HepG2 (cell line): ENCODE data around the gene NCF2. TPM values are rescaled to one million over a fixed set of nuclear protein-coding genes. Genes with fewer than 3 reads are reported as not detected.
A peak's percentile ranks its signal among the peaks of the same experiment; 100 is the strongest.

Source experiments
- ATAC-seq: fragments of 200-7000 bp; cut with Tn5 transposase; 3 replicates; pipeline ENCODE4 v1.9.1; 2020; ENCODE audit warnings: mild to moderate bottlenecking, moderate library complexity
- BruUV-seq: library from RNA; stranded (reverse); fragments of 400-500 nt; replicated peaks from 2 replicates; lab custom pipeline; 2021; lab: Mats Ljungman, UMichigan
- CTCF ChIA-PET: fragments of 300-600 bp; formaldehyde crosslinking; extraction: SDS; loops from one replicate; lab custom pipeline; 2021; ENCODE audit warnings: low total read pairs, inconsistent platforms, low intra/inter-chr PET ratio; lab: Yijun Ruan, JAX
- POLR2A ChIA-PET: fragments of 350-600 bp; sonication (Branson Sonifier 250); formaldehyde crosslinking; loops from one replicate; lab custom pipeline; 2020; ENCODE audit warnings: antibody characterized with exemption, inconsistent platforms; lab: Yijun Ruan, JAX
- DNase-seq: peaks from one replicate; pipeline ENCODE4 v3.0.0-alpha.2; 2015; ENCODE audit warnings: low spot score
- FAIRE-seq: peaks from 3 replicates; lab custom pipeline; 2011; peaks lifted over from hg19 to GRCh38; lab: Jason Lieb, UNC
- H2AFZ ChIP-seq: one replicate; pipeline ENCODE4 v1.6.1; 2011; ENCODE audit warnings: low read length, inconsistent platforms
- H3K27ac ChIP-seq: fragments of 300-600 bp; 3 replicates; pipeline ENCODE4 v1.8.0; 2011; ENCODE audit warnings: mixed run types, mild to moderate bottlenecking, mixed read lengths, low read length, inconsistent platforms; ENCODE audit not compliant: insufficient read depth; ENCODE audit errors: extremely low read length
- H3K27me3 ChIP-seq, 2 experiments: fragments of 200-600 bp in 1 of 2; 2 replicates in 1 of 2; 3 replicates in 1 of 2; pipeline versions ENCODE4 v1.6.0 to v1.8.0; 2011; ENCODE audit warnings: low read length in 2 of 2, mild to moderate bottlenecking in 2 of 2, moderate library complexity in 2 of 2, inconsistent platforms in 1 of 2; ENCODE audit not compliant: insufficient read depth in 2 of 2, control insufficient read depth in 1 of 2
- H3K36me3 ChIP-seq, 2 experiments: fragments of 200-600 bp in 1 of 2; replicated peaks in 1 of 2; 2 replicates in 1 of 2; 3 replicates in 1 of 2; pipeline versions ENCODE4 v1.5.1 to v1.8.0; 2011; ENCODE audit warnings: low read length in 2 of 2, inconsistent platforms in 1 of 2; ENCODE audit not compliant: insufficient read depth in 2 of 2, control insufficient read depth in 1 of 2
- H3K4me1 ChIP-seq: 2 replicates; pipeline ENCODE4 v1.5.1; 2012; ENCODE audit warnings: low read length, inconsistent platforms; ENCODE audit not compliant: insufficient read depth
- H3K4me2 ChIP-seq: 2 replicates; pipeline ENCODE4 v1.6.0; 2011; ENCODE audit warnings: low read depth, low read length, inconsistent platforms
- H3K4me3 ChIP-seq, 3 experiments: fragments of 200-600 bp in 1 of 3; sonication (generic), shearing (Covaris generic) in 1 of 3; replicated peaks in 1 of 3; 2 replicates each; pipeline ENCODE4 v1.5.1; 2011 to 2016; ENCODE audit warnings: low read length in 3 of 3, inconsistent platforms in 2 of 3, low read depth in 2 of 3, mild to moderate bottlenecking in 2 of 3, control low read depth in 1 of 3, mixed read lengths in 1 of 3; ENCODE audit not compliant: insufficient read depth in 1 of 3
- H3K79me2 ChIP-seq: one replicate; pipeline ENCODE4 v1.6.1; 2011; ENCODE audit warnings: low read length, inconsistent platforms; ENCODE audit not compliant: insufficient read depth
- H3K9ac ChIP-seq: 2 replicates; pipeline ENCODE4 v1.6.0; 2011; ENCODE audit warnings: mild to moderate bottlenecking, low read depth, low read length, inconsistent platforms; ENCODE audit not compliant: insufficient read depth
- H3K9me3 ChIP-seq: 2 replicates; pipeline ENCODE4 v1.5.1; 2012; ENCODE audit warnings: mild to moderate bottlenecking, low read length
- H4K20me1 ChIP-seq: 2 replicates; pipeline ENCODE4 v1.6.0; 2011; ENCODE audit warnings: inconsistent platforms, mild to moderate bottlenecking, low read length, moderate library complexity; ENCODE audit not compliant: insufficient read depth
- BRCA1 ChIP-seq: sonication (generic); formaldehyde crosslinking; IDR thresholded peaks from 2 replicates; pipeline ENCODE4 v1.4.0; 2020; ENCODE audit warnings: missing genetic modification reagents
- CCDC6 ChIP-seq: sonication (generic); formaldehyde crosslinking; IDR thresholded peaks from 2 replicates; pipeline ENCODE4 v1.8.1; 2022; ENCODE audit warnings: mild to moderate bottlenecking, missing genetic modification reagents, moderate library complexity
- EED ChIP-seq: sonication (generic); formaldehyde crosslinking; IDR thresholded peaks from 2 replicates; pipeline ENCODE4 v1.5.0; 2020; ENCODE audit warnings: mild to moderate bottlenecking, missing genetic modification reagents
- ISL2 ChIP-seq: sonication (generic); formaldehyde crosslinking; IDR thresholded peaks from 2 replicates; pipeline ENCODE4 v1.5.0; 2020; ENCODE audit warnings: missing genetic modification reagents
- JARID2 ChIP-seq: sonication (generic); formaldehyde crosslinking; IDR thresholded peaks from 2 replicates; pipeline ENCODE4 v1.8.1; 2023; ENCODE audit warnings: missing genetic modification reagents, inconsistent platforms; ENCODE audit not compliant: insufficient replicate concordance
- JUN ChIP-seq: sonication (generic); formaldehyde crosslinking; IDR thresholded peaks from 2 replicates; pipeline ENCODE4 v1.4.0; 2020; ENCODE audit warnings: mild to moderate bottlenecking, missing genetic modification reagents
- RFX1 ChIP-seq: fragments of 450-650 bp; IDR thresholded peaks from 2 replicates; pipeline ENCODE4 v1.6.1; 2017
- STAT5B ChIP-seq: sonication (generic); formaldehyde crosslinking; IDR thresholded peaks from 2 replicates; pipeline ENCODE4 v1.4.0; 2020; ENCODE audit warnings: missing genetic modification reagents
- TRIM24 ChIP-seq: sonication (generic); formaldehyde crosslinking; IDR thresholded peaks from 2 replicates; pipeline ENCODE4 v1.8.0; 2022; ENCODE audit warnings: mild to moderate bottlenecking, missing genetic modification reagents
- ZNF263 ChIP-seq: sonication (generic); formaldehyde crosslinking; IDR thresholded peaks from 2 replicates; pipeline ENCODE4 v1.4.0; 2020; ENCODE audit warnings: missing genetic modification reagents
- ZNF264 ChIP-seq: sonication (generic); formaldehyde crosslinking; IDR thresholded peaks from 2 replicates; pipeline ENCODE4 v1.4.0; 2020; ENCODE audit warnings: missing genetic modification reagents
- ZNF747 ChIP-seq: sonication (generic); formaldehyde crosslinking; IDR thresholded peaks from 2 replicates; pipeline ENCODE4 v1.8.1; 2023; ENCODE audit warnings: missing genetic modification reagents, mild to moderate bottlenecking, borderline replicate concordance
- WGBS: methylation state at CpG from one replicate; pipeline ENCODE4 v1.1.6; 2017; ENCODE audit warnings: low lambda C conversion rate; 5-methylcytosine and 5-hydroxymethylcytosine counted together
- in situ Hi-C: cut with HindIII; loops from 2 replicates; pipeline ENCODE4 v1.10.0; 2017; ENCODE audit warnings: low pct_unique_long_range_greater_than_20kb; ENCODE audit not compliant: extremely low pct_ligation_motif_present
- intact Hi-C: fragments of 100-400 bp; cut with micrococcal nuclease; formaldehyde crosslinking; loops from one replicate; pipeline ENCODE4 v1.10.0; 2022; ENCODE audit not compliant: unreplicated experiment
- polyA plus RNA-seq, 8 experiments: library from polyadenylated mRNA; depleted of rRNA in 3 of 8; stranded (reverse) in 7 of 8; unstranded in 1 of 8; fragments of >200 nt; fragmentation: Illumina TruSeq in 4 of 8; extraction: Trizol in 4 of 8; gene quantifications; 2 replicates each; pipeline versions ENCODE4 v1.2.1 to v1.2.3, GENCODE V29; 2011 to 2016; ENCODE audit warnings: low read depth in 4 of 8, missing spikeins in 1 of 8, mixed read lengths in 1 of 8; ENCODE audit not compliant: insufficient read depth in 1 of 8
- total RNA-seq, 5 experiments: library from RNA; depleted of rRNA; stranded (reverse); fragments of >200 nt; fragmentation: Illumina TruSeq; extraction: Trizol; gene quantifications; 2 replicates each; pipeline ENCODE4 v1.2.3, GENCODE V29; 2016; ENCODE audit warnings: low read depth in 1 of 5
- TF ChIP-seq, protein P1 (sequence below): IDR thresholded peaks from 2 replicates; pipeline ENCODE4 v1.6.1; 2016; ENCODE audit warnings: low read depth, borderline replicate concordance
- TF ChIP-seq, protein P2 (sequence below): IDR thresholded peaks from 2 replicates; pipeline ENCODE4 v1.6.1; 2016; ENCODE audit warnings: missing biosample characterization, missing genetic modification reagents, low read depth
- TF ChIP-seq, protein P3 (sequence below): sonication (generic); formaldehyde crosslinking; IDR thresholded peaks from 2 replicates; pipeline ENCODE4 v1.4.0; 2020; ENCODE audit warnings: missing genetic modification reagents

Gene NCF2
- total and polyA plus RNA-seq, 2 of the 13 experiments (the other 11 are each of a cell fraction or from before 2014, with no cell fraction given), result 0.18 to 0.46 TPM

DNA sequence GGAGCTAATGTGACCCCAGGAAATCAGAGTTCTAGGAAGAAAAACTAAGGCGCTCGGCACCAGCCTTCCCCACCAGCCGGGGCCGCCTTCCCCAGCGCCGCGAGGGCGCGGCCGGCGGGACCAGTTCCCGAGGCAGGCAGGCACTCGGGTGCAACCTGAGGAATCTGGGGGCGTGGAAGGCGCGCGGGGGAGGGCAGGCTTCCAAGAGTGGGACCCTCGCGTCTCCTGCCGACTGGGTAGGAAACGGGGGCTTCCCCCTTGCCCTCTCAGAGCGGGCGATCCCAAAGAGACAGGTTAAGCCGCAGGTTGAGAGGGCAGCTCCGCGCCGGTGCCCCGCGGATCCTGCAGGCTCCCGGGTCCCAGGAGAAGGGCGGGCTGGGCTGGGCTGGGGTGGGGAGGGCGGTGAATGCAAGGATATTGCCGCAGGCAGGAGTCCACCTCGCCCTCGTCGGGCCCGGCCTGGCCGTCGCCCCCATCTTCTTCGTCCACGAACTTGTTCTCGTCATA lies 44.9 kb upstream of the NCF2 start:
- WGBS, result 0% methylated on average over 18 of the region's 42 CpGs
- peak overlapping the region; percentile 91 for H3K9ac ChIP-seq
- CTCF ChIA-PET, result no interaction called here
- peaks cover 3 to 6% of the 10 kb centered on the region in 2 experiments; a peak in 4 of 5 replicates for H3K36me3 ChIP-seq
- H3K4me1 ChIP-seq, result peaks cover 69% of the 10 kb centered on the region
- BruUV-seq, result no TSS peak
- ATAC-seq, result peak; percentile 48
- DNase-seq, result no peak
- H3K4me3 ChIP-seq, result peak overlapping the region; percentile 89 to 97 (median 91)
- H3K9me3 ChIP-seq, result no peaks in the 10 kb centered on the region
- peak overlapping the region; percentile 84 for H3K27ac ChIP-seq
- H3K4me2 ChIP-seq, result peak overlapping the region; percentile 70
- H4K20me1 ChIP-seq, result peaks cover 2% of the 10 kb centered on the region; the same call in 1 of the 2 replicates
- H3K27me3 ChIP-seq, result no peaks in the 10 kb centered on the region
- H3K79me2 ChIP-seq, result peaks cover 43% of the 10 kb centered on the region
- POLR2A ChIA-PET, result interaction anchor here (0.6 kb wide), 1 partner anchor 164 kb away, joined by 5 read pairs; no protein-coding TSS in a partner anchor
- in situ Hi-C loops, result no loop called here
- H2AFZ ChIP-seq, result no peak overlapping the region
- no peak for FAIRE-seq
- intact Hi-C loops, result loop anchor here (5.0 to 10.0 kb wide), 4 partner anchors 50 to 282 kb away; partner anchors contain the start of gene SMG7
- TF ChIP-seq ZNF264 (CRISPR knock-in tag) (peak; percentile 74; the same call in 1 of the 2 replicates), STAT5B (CRISPR knock-in tag) (no peak), ZNF263 (CRISPR knock-in tag) (0 out of 2 replicates have a peak, but pooled peaks have one; percentile 47), JARID2 (CRISPR knock-in tag) (no peak), RFX1 (no peak), BRCA1 (CRISPR knock-in tag) (no peak), TRIM24 (CRISPR knock-in tag) (no peak), EED (peak; percentile 84; the same call in 1 of the 2 replicates), JUN (no peak), CCDC6 (CRISPR knock-in tag) (no peak), ZNF747 (CRISPR knock-in tag) (no peak), ISL2 (CRISPR knock-in tag) (peak; percentile 63; the same call in 1 of the 2 replicates)
- TF ChIP-seq, protein P1, sequence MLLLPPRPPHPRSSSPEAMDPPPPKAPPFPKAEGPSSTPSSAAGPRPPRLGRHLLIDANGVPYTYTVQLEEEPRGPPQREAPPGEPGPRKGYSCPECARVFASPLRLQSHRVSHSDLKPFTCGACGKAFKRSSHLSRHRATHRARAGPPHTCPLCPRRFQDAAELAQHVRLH, result 0 out of 2 replicates have a peak, but pooled peaks have one; percentile 48
- TF ChIP-seq, protein P2, sequence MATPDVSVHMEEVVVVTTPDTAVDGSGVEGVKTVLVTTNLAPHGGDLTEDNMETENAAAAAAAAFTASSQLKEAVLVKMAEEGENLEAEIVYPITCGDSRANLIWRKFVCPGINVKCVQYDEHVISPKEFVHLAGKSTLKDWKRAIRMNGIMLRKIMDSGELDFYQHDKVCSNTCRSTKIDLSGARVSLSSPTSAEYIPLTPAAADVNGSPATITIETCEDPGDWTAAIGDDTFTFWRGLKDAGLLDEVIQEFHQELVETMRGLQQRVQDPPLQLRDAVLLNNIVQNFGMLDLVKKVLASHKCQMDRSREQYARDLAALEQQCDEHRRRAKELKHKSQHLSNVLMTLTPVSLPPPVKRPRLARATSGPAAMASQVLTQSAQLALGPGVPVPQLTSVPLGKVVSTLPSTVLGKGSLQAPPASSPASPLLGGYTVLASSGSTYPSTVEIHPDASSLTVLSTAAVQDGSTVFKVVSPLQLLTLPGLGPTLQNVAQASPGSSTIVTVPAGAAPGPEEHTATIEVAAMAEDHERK (CRISPR knock-in tag), result no peak
- TF ChIP-seq, protein P3, sequence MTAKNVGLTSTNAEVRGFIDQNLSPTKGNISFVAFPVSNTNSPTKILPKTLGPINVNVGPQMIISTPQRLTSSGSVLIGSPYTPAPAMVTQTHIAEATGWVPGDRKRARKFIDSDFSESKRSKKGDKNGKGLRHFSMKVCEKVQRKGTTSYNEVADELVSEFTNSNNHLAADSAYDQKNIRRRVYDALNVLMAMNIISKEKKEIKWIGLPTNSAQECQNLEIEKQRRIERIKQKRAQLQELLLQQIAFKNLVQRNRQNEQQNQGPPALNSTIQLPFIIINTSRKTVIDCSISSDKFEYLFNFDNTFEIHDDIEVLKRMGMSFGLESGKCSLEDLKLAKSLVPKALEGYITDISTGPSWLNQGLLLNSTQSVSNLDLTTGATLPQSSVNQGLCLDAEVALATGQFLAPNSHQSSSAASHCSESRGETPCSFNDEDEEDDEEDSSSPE (CRISPR knock-in tag), result no peak
